DND-41 (cell line): Measurements from ENCODE around the gene PCA3.

ENCODE experiments used
- ATAC-seq: fragments of 200-7000 bp; cut with Tn5 transposase; 3 replicates; pipeline ENCODE4 v1.9.1; 2021; ENCODE audit warnings: low read depth; ENCODE audit not compliant: insufficient read depth
- DNase-seq: peaks from one replicate; pipeline ENCODE4 v3.0.0-alpha.2; 2020
- H2AFZ ChIP-seq: 2 replicates; pipeline ENCODE4 v1.6.0; 2012; ENCODE audit warnings: low read depth, low read length
- H3K27ac ChIP-seq: 2 replicates; pipeline ENCODE4 v1.5.1; 2012; ENCODE audit warnings: low read length, inconsistent platforms
- H3K27me3 ChIP-seq: fragments of 200-600 bp; sonication (generic); 2 replicates; pipeline ENCODE4 v1.6.0; 2012; ENCODE audit warnings: low read length, mild to moderate bottlenecking, inconsistent platforms; ENCODE audit not compliant: insufficient read depth, poor library complexity
- H3K36me3 ChIP-seq: 2 replicates; pipeline ENCODE4 v1.5.1; 2012; ENCODE audit warnings: low read length, inconsistent platforms; ENCODE audit not compliant: insufficient read depth
- H3K4me1 ChIP-seq: 2 replicates; pipeline ENCODE4 v1.5.1; 2012; ENCODE audit warnings: mild to moderate bottlenecking, low read length; ENCODE audit not compliant: insufficient read depth
- H3K4me2 ChIP-seq: 2 replicates; pipeline ENCODE4 v1.6.0; 2012; ENCODE audit warnings: mild to moderate bottlenecking, moderate library complexity, low read length, inconsistent platforms; ENCODE audit not compliant: insufficient read depth
- H3K4me3 ChIP-seq, 2 experiments: fragments of 200-600 bp in 1 of 2; shearing (Covaris generic) in 1 of 2; 2 replicates each; pipeline ENCODE4 v1.5.1; 2012 to 2016; ENCODE audit warnings: inconsistent platforms in 2 of 2, low read length in 2 of 2, mild to moderate bottlenecking in 2 of 2, low read depth in 1 of 2, moderate library complexity in 1 of 2
- H3K79me2 ChIP-seq: 2 replicates; pipeline ENCODE4 v1.6.0; 2012; ENCODE audit warnings: low read length, inconsistent platforms; ENCODE audit not compliant: insufficient read depth
- H3K9ac ChIP-seq: 2 replicates; pipeline ENCODE4 v1.6.0; 2012; ENCODE audit warnings: low read depth, mild to moderate bottlenecking, inconsistent platforms, low read length, moderate library complexity
- H3K9me3 ChIP-seq: 2 replicates; pipeline ENCODE4 v1.5.1; 2012; ENCODE audit warnings: low read length, moderate library complexity, mild to moderate bottlenecking, inconsistent platforms; ENCODE audit not compliant: insufficient read depth, severe bottlenecking
- H4K20me1 ChIP-seq: 2 replicates; pipeline ENCODE4 v1.6.0; 2012; ENCODE audit warnings: low read length; ENCODE audit not compliant: insufficient read depth
- EZH2 ChIP-seq: IDR thresholded peaks from 3 replicates; pipeline ENCODE4 v1.6.1; 2012; ENCODE audit warnings: borderline replicate concordance, low read depth, mild to moderate bottlenecking, moderate library complexity, low read length, inconsistent platforms; ENCODE audit not compliant: severe bottlenecking
- TF ChIP-seq, protein P1 (sequence below): IDR thresholded peaks from 2 replicates; pipeline ENCODE4 v1.5.1; 2012; ENCODE audit warnings: borderline replicate concordance, low read length, moderate library complexity, mild to moderate bottlenecking; ENCODE audit not compliant: poor library complexity, severe bottlenecking; ENCODE audit errors: extremely low read depth

PCA3 gene

DNA sequence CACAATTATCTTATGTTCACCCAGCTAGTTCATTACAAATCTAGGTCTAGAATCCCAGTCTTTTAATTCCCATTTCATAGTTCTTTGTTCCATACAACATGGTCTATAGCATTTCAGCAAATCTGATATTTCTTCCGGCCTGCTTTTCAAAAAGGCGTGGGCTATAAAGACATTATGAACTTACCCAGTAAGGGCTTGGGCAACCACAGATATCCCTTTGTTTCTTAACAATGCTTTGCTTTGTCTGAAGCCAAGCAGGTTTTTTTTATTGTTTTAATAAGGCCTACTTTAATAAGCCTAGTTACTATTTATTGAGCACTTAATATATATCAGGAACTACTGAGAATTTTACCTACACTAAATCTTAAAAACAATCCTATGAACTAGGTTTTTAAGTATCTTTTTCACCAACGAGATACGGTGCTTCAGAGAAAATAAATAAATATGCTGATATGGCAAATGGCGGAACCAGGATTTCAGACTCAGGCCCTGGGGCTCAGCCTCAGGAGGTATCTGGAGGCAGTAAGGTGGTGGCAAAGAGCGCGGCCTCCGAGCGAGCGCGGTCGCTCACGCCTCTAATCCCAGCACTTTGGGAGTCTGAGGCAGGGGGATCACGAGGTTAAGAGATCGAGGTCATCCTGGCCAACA is 29.7 kb downstream of the PCA3 start:
- H3K36me3 ChIP-seq = no peaks in the 10 kb centered on the region
- DNase-seq (no peak), ATAC-seq (no peak)
- H3K27ac ChIP-seq = no peak overlapping the region
- H3K4me3 ChIP-seq = no peak overlapping the region
- H2AFZ ChIP-seq = no peak overlapping the region
- no peaks in the 10 kb centered on the region for H3K79me2 ChIP-seq
- H3K27me3 ChIP-seq = peaks cover 4% of the 10 kb centered on the region
- no peak for TF ChIP-seq EZH2
- TF ChIP-seq, protein P1, sequence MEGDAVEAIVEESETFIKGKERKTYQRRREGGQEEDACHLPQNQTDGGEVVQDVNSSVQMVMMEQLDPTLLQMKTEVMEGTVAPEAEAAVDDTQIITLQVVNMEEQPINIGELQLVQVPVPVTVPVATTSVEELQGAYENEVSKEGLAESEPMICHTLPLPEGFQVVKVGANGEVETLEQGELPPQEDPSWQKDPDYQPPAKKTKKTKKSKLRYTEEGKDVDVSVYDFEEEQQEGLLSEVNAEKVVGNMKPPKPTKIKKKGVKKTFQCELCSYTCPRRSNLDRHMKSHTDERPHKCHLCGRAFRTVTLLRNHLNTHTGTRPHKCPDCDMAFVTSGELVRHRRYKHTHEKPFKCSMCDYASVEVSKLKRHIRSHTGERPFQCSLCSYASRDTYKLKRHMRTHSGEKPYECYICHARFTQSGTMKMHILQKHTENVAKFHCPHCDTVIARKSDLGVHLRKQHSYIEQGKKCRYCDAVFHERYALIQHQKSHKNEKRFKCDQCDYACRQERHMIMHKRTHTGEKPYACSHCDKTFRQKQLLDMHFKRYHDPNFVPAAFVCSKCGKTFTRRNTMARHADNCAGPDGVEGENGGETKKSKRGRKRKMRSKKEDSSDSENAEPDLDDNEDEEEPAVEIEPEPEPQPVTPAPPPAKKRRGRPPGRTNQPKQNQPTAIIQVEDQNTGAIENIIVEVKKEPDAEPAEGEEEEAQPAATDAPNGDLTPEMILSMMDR = no peak
- H4K20me1 ChIP-seq = no peaks in the 10 kb centered on the region
- H3K4me1 ChIP-seq = no peaks in the 10 kb centered on the region
- H3K9ac ChIP-seq = no peak overlapping the region
- H3K9me3 ChIP-seq = no peaks in the 10 kb centered on the region
- H3K4me2 ChIP-seq = no peak overlapping the region

- H3K9me3 ChIP-seq = no peaks in the 10 kb centered on the region
- no peaks in the 10 kb centered on the region for H3K36me3 ChIP-seq
- H3K27ac ChIP-seq = no peak overlapping the region
- H3K4me3 ChIP-seq = no peak overlapping the region
- TF ChIP-seq, protein P1 = no peak
- no peak for TF ChIP-seq EZH2
- H3K27me3 ChIP-seq = peaks cover 4% of the 10 kb centered on the region
- H3K4me1 ChIP-seq = no peaks in the 10 kb centered on the region
- no peak overlapping the region for H3K9ac ChIP-seq
- ATAC-seq (no peak), DNase-seq (no peak)
- no peaks in the 10 kb centered on the region for H4K20me1 ChIP-seq
- no peak overlapping the region for H3K4me2 ChIP-seq
- no peak overlapping the region for H2AFZ ChIP-seq
- H3K79me2 ChIP-seq = no peaks in the 10 kb centered on the region
Measured at GRCh38 chr9:76796296-76796695, 32.1 kb downstream of the PCA3 start.

DNA sequence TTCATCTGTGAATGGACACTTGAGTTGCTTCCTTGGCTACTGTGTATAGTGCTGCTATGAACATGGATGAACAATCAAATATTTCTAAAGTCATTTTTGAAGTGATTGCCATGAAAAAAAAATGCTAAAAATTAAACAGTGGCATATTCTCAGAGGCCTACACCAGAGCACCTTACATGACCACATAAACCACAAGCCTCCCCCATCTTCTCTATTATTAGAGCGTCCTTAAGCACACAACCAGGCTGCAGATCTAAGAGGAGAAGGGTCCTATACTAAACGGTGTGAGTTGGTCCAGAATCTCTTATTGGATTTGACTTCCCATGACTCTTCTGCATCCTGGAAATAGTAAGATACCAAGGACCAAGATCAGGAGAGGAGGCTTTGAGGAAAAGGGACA is 34.3 kb downstream of the PCA3 start:
- H3K4me2 ChIP-seq = no peak overlapping the region
- H3K27ac ChIP-seq = no peak overlapping the region
- H4K20me1 ChIP-seq = no peaks in the 10 kb centered on the region
- no peak overlapping the region for H3K4me3 ChIP-seq
- TF ChIP-seq EZH2 = no peak
- TF ChIP-seq, protein P1 = no peak
- H3K79me2 ChIP-seq = no peaks in the 10 kb centered on the region
- DNase-seq = no peak
- no peak overlapping the region for H2AFZ ChIP-seq
- H3K9ac ChIP-seq = no peak overlapping the region
- no peaks in the 10 kb centered on the region for H3K9me3 ChIP-seq
- H3K36me3 ChIP-seq = no peaks in the 10 kb centered on the region
- peaks cover 9% of the 10 kb centered on the region for H3K27me3 ChIP-seq
- ATAC-seq = no peak
- no peaks in the 10 kb centered on the region for H3K4me1 ChIP-seq

- Histone ChIP-seq H3K27ac (no peak overlapping the region), H3K9ac (no peak overlapping the region), H3K27me3 (peaks cover 9% of the 10 kb centered on the region), H3K4me1 (no peaks in the 10 kb centered on the region), H3K36me3 (no peaks in the 10 kb centered on the region), H3K4me3 (no peak overlapping the region), H3K4me2 (no peak overlapping the region), H2AFZ (no peak overlapping the region), H3K9me3 (no peaks in the 10 kb centered on the region), H4K20me1 (no peaks in the 10 kb centered on the region), H3K79me2 (no peaks in the 10 kb centered on the region)
- ATAC-seq (no peak), DNase-seq (no peak)
- TF ChIP-seq, protein P1 = no peak
- TF ChIP-seq EZH2 = no peak
Measured at GRCh38 chr9:76799473-76799872, 35.2 kb downstream of the PCA3 start.
